Measurements from ENCODE around the gene GBP1. TPM values are rescaled to one million over a fixed set of nuclear protein-coding genes. Genes with fewer than 3 reads are reported as not detected.
A peak's percentile ranks its signal among the peaks of the same experiment; 100 is the strongest.
"Not testable (repeated sequence)": the region's sequence is repeated elsewhere in the genome, so short reads cannot be mapped to it uniquely, and the experiment has no call there.

Gene GBP1
- total RNA-seq, 2 donors from 2014 or later: not detected

DNA sequence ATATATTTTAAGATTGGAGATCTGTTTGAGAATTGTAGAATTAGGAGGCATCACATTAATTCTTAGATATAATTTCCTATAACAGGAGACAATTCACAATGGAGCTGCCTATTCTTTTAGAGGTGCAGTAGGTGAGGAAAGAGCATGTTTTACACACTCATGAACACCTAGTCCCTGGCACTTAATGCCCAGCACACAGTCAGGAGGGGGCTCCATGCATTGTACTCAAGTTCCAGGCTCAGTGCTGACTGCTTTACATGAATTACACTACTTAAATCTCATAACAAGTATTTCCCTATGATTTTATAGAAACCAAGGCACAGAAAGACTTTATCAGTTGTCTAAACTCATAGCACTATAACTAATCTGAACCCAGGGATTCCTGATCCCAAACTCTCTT lies 42.0 kb downstream of the GBP1 start:
- no peak for TF ChIP-seq CTCF (conservative IDR thresholded peaks at IDR 0.05)
- Histone ChIP-seq H3K27ac (ENCODE audit: low read depth, low read length) (no peak overlapping the region), H3K27me3 (ENCODE audit: control insufficient read depth, insufficient read depth, low read length, poor library complexity, severe bottlenecking) (no peaks in the 10 kb centered on the region), H3K9me3 (ENCODE audit: control insufficient read depth, low read length) (no peaks in the 10 kb centered on the region), H3K4me3 (ENCODE audit: low read length) (no peak overlapping the region), H3K36me3 (ENCODE audit: control insufficient read depth, insufficient read depth, low read length) (no peaks in the 10 kb centered on the region), H3K9ac (ENCODE audit: extremely low read depth, low read length, poor library complexity, severe bottlenecking) (no peak overlapping the region), H3K4me1 (ENCODE audit: control insufficient read depth, insufficient read depth, low read length) (no peaks in the 10 kb centered on the region)
- Mint-ChIP-seq H3K9me3 (peaks cover 3% of the 10 kb centered on the region), H3K27me3 (ENCODE audit: insufficient read depth) (no peaks in the 10 kb centered on the region), H3K4me3 (no peak overlapping the region), H3K4me1 (peaks cover 14% of the 10 kb centered on the region), H3K27ac (no peak overlapping the region), H3K36me3 (ENCODE audit: low read depth) (no peaks in the 10 kb centered on the region)
- no peak for DNase-seq

- Mint-ChIP-seq H3K9me3 (peaks cover 3% of the 10 kb centered on the region), H3K27ac (peak within 1 kb of the TSS; percentile 71), H3K27me3 (ENCODE audit: insufficient read depth) (no peaks in the 10 kb centered on the region), H3K36me3 (ENCODE audit: low read depth) (no peaks in the 10 kb centered on the region), H3K4me3 (no peak within 1 kb of the TSS), H3K4me1 (peaks cover 14% of the 10 kb centered on the region)
- Histone ChIP-seq H3K27me3 (ENCODE audit: control insufficient read depth, insufficient read depth, low read length, poor library complexity, severe bottlenecking) (no peaks in the 10 kb centered on the region), H3K27ac (ENCODE audit: low read depth, low read length) (no peak within 1 kb of the TSS), H3K9ac (ENCODE audit: extremely low read depth, low read length, poor library complexity, severe bottlenecking) (no peak within 1 kb of the TSS), H3K9me3 (ENCODE audit: control insufficient read depth, low read length) (no peaks in the 10 kb centered on the region), H3K4me1 (ENCODE audit: control insufficient read depth, insufficient read depth, low read length) (no peaks in the 10 kb centered on the region), H3K4me3 (ENCODE audit: low read length) (no peak within 1 kb of the TSS), H3K36me3 (ENCODE audit: control insufficient read depth, insufficient read depth, low read length) (no peaks in the 10 kb centered on the region)
- no peak for DNase-seq
- no peak for TF ChIP-seq CTCF (conservative IDR thresholded peaks at IDR 0.05)
- 77 to 78% methylated on average over 3 to 5 of the region's 5 CpGs for WGBS, 2 experiments (ENCODE audit: insufficient coverage in 1 of 2, insufficient read length in 1 of 2)
Measured at GRCh38 chr1:89022167-89022959, 42.6 kb downstream of the GBP1 start, which contains the start of gene GBP3. Gene GBP3 (minus strand): TSS chr1:89022866. CDS start chr1:89020721, 2,145 bp downstream.

DNA sequence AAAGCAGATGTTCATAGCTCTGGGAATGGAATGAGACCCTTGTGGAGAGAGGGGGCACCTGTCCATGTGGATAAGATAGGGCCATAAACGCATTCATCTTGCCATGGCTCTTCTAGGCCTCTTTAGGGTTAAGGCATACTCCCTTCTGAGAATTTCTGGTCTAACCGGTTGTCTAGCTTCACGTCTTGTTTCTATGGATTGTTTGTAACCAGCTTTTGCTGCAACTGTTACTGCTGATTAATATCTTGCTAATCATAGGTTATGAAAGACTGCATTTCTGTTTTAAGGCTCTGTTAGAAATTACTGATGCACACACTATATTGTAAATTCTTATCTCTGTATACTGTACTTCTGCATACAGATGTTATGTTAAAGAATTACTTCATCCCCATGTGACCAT lies 46.7 kb downstream of the GBP1 start:
- not testable (repeated sequence) for H3K4me3 Mint-ChIP-seq; H3K27me3 Mint-ChIP-seq (ENCODE audit: insufficient read depth)
- WGBS, 2 experiments (ENCODE audit: insufficient coverage in 1 of 2, insufficient read length in 1 of 2): 98 to 100% methylated on average over 1 to 2 of the region's 3 CpGs

More for the DNA sequence above, 46.7 kb downstream of the GBP1 start:
- H3K9me3 ChIP-seq (ENCODE audit: control insufficient read depth, low read length); H3K36me3 Mint-ChIP-seq (ENCODE audit: low read depth); H3K27ac ChIP-seq (ENCODE audit: low read depth, low read length); H3K4me1 ChIP-seq (ENCODE audit: control insufficient read depth, insufficient read depth, low read length); H3K36me3 ChIP-seq (ENCODE audit: control insufficient read depth, insufficient read depth, low read length); H3K4me3 ChIP-seq (ENCODE audit: low read length); H3K9me3 Mint-ChIP-seq; H3K9ac ChIP-seq (ENCODE audit: extremely low read depth, low read length, poor library complexity, severe bottlenecking); H3K27ac Mint-ChIP-seq; DNase-seq; H3K27me3 ChIP-seq (ENCODE audit: control insufficient read depth, insufficient read depth, low read length, poor library complexity, severe bottlenecking): not testable (repeated sequence)
- peaks cover 14% of the 10 kb centered on the region for H3K4me1 Mint-ChIP-seq

All from endodermal cell (in vitro differentiated cells).